A673 (cell line): ENCODE data around the gene TMEM130.

Experiments used
- CTCF ChIP-seq: fragments of 300-800, 200-600 bp; sonication (generic); conservative IDR thresholded peaks from 2 replicates; pipeline ENCODE4 v1.5.1; 2017; ENCODE audit warnings: low read depth, mild to moderate bottlenecking, antibody characterized with exemption, low read length, moderate library complexity, mixed read lengths
- EZH2 ChIP-seq: fragments of 200-600 bp; sonication (generic); IDR thresholded peaks from 2 replicates; pipeline ENCODE4 v1.6.1; 2017; ENCODE audit warnings: borderline replicate concordance, low read depth, mild to moderate bottlenecking, mixed read lengths, antibody characterized with exemption, low read length; ENCODE audit not compliant: poor library complexity, severe bottlenecking

DNA sequence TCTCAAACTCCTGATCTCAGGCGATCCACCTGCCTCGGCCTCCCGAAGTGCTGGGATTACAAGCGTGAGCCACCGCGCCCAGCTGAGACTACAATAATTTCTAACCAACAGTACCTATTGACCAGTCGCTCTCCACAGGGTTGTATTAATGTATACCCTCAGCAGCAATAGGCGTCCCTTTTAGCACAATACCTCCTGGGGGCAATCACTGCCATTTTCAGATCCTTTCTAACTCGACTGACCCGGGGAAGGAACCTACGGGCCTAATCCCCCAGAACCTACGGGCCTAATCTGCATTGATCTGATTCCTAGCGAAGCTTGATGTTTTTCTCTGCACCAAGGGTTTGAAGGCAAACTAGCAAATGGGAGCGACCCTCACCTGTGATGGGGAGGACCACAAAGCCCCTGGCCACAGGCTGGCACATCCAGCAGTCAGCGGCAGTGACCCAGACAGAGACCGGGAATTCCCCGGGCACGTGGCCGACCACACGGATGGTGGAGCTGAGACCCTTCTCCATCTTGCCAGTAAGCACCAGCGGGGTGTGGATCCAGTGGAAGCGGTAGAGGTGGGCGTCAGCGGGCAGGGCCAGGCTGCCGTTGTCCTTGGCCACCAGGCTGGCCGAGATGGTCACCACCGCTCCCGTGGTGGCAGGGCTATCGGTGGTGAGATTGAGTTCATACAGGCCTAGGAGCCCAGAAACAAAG is 6.9 kb downstream of the TMEM130 start:
- TF ChIP-seq EZH2 (no peak), CTCF (no peak)
